ENCODE results near the gene TEX53.

TEX53 gene

DNA sequence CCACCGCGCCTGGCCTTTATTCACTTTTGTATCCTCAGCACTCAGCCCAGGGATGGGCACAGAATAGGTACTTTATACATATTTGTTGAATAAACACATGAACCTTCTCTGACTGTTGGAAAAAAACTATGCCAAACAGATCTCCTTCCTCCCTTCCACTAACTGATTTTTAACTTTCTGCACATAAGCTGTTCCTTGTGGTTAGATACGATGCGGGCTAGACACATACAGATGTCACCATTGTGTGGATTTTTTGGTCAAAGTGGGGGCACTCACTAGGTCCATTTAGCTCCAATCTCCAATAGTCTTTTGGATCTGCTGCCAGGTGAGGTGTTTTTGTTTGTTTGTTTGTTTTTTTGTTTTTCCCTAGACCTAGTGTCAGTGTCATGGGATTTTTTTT is 19.3 kb upstream of the TEX53 start:
- Histone ChIP-seq H3K9me3 (ENCODE audit: insufficient read depth, low read length) (no peaks in the 10 kb centered on the region), H3K4me2 (ENCODE audit: low read length) (no peak overlapping the region), H3K36me3 (replicated peaks; ENCODE audit: low read depth, low read length) (no peaks in the 10 kb centered on the region), H3K27ac (ENCODE audit: low read length) (no peak overlapping the region), H3K9ac (ENCODE audit: low read length) (no peak overlapping the region), H2AFZ (ENCODE audit: low read depth, low read length) (no peak overlapping the region), H3K79me2 (ENCODE audit: low read length) (no peaks in the 10 kb centered on the region), H3K4me1 (ENCODE audit: low read length) (peaks cover 4% of the 10 kb centered on the region), H3K27me3 (ENCODE audit: low read depth, low read length) (peaks cover 55% of the 10 kb centered on the region), H3K4me3 (ENCODE audit: low read length) (no peak overlapping the region), H4K20me1 (ENCODE audit: insufficient read depth, low read length) (no peaks in the 10 kb centered on the region)
- TF ChIP-seq, protein P1, sequence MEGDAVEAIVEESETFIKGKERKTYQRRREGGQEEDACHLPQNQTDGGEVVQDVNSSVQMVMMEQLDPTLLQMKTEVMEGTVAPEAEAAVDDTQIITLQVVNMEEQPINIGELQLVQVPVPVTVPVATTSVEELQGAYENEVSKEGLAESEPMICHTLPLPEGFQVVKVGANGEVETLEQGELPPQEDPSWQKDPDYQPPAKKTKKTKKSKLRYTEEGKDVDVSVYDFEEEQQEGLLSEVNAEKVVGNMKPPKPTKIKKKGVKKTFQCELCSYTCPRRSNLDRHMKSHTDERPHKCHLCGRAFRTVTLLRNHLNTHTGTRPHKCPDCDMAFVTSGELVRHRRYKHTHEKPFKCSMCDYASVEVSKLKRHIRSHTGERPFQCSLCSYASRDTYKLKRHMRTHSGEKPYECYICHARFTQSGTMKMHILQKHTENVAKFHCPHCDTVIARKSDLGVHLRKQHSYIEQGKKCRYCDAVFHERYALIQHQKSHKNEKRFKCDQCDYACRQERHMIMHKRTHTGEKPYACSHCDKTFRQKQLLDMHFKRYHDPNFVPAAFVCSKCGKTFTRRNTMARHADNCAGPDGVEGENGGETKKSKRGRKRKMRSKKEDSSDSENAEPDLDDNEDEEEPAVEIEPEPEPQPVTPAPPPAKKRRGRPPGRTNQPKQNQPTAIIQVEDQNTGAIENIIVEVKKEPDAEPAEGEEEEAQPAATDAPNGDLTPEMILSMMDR (IDR thresholded peaks at IDR 0.05; ENCODE audit: low read depth, low read length), result no peak
- TF ChIP-seq EZH2phosphoT487 (IDR thresholded peaks at IDR 0.05; ENCODE audit: low read depth), result no peak

DNA sequence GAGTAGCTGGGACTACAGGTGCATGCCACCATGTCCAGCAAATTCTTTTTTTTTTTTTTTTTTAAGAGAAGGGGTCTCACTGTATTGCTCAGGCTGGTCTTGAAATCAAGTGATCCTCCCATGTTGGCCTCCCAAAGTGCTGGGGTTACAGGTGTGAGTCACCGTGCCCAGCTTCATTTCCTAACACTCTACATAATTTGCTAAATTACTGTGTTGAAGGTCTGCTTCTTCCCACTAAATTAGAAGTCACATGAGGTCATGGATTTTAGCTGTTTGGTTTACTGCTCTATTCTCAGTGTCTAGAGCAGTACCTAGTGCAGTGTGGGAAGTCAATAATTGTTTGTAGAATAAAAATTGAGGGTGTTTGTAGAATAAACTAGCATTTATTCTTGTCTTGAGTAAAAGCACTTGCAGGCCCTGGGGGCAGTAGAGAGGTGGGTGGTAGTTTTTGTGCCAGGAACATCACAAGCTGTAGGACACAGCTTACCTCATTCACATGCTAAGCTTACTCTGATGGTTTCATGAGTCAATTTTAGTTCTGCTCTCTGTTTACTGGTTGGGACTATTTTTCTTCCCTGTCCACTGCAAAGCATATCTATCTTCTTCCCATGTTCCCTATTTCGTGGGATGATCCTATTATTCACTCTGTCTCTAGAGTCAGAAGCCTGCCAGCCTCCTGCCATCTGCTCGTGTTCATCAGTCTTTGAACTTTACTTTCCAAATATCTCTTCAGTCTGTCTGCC is 17.4 kb upstream of the TEX53 start:
- Histone ChIP-seq H3K9ac (ENCODE audit: low read length) (no peak overlapping the region), H3K4me3 (ENCODE audit: low read length) (no peak overlapping the region), H3K27ac (ENCODE audit: low read length) (no peak overlapping the region), H2AFZ (ENCODE audit: low read depth, low read length) (no peak overlapping the region), H3K36me3 (replicated peaks; ENCODE audit: low read depth, low read length) (no peaks in the 10 kb centered on the region), H3K27me3 (ENCODE audit: low read depth, low read length) (peaks cover 42% of the 10 kb centered on the region), H3K79me2 (ENCODE audit: low read length) (no peaks in the 10 kb centered on the region), H3K4me1 (ENCODE audit: low read length) (no peaks in the 10 kb centered on the region), H3K9me3 (ENCODE audit: insufficient read depth, low read length) (no peaks in the 10 kb centered on the region), H3K4me2 (ENCODE audit: low read length) (no peak overlapping the region), H4K20me1 (ENCODE audit: insufficient read depth, low read length) (no peaks in the 10 kb centered on the region)
- TF ChIP-seq, protein P1 (IDR thresholded peaks at IDR 0.05; ENCODE audit: low read depth, low read length), result no peak

DNA sequence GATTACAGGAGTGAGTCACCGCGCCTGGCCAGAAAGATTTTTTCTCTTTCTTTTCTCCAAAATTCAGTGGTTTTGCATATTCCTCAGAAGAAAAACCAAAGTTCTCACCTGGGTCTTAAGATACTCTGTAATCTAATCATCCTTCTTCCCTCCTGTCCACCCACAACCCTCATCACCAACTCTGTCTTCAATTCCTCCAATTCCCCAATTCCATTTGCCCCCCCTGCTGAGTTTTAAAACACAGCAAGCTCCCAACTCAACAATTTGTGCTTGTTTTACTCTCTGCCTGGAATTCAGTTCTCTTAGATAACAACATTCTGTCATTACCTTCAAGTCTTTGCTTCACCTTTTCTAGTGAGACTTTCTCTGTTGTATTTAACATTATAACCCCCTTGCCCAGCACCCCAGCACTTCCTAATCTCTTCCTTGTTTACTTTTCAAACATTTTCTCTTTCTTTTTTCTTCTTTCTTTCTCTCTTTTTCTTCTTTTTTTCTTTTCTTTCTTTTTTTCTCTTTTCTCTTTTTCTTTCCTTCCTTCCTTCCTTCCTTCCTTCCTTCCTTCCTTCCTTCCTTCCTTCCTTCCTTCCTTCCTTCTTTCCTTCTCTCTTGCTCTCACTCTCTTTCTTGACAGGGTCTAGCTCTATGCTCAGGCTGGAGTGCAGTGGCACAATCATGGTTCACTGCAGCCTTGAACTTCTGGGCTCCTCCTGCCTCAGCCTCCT is 16.6 kb upstream of the TEX53 start:
- peaks cover 35% of the 10 kb centered on the region for H3K27me3 ChIP-seq (ENCODE audit: low read depth, low read length)
- no peak overlapping the region for H3K4me3 ChIP-seq (ENCODE audit: low read length)
- no peak overlapping the region for H2AFZ ChIP-seq (ENCODE audit: low read depth, low read length)
- TF ChIP-seq EZH2phosphoT487 (IDR thresholded peaks at IDR 0.05; ENCODE audit: low read depth), result no peak
- TF ChIP-seq, protein P1 (IDR thresholded peaks at IDR 0.05; ENCODE audit: low read depth, low read length), result no peak
- no peaks in the 10 kb centered on the region for H3K79me2 ChIP-seq (ENCODE audit: low read length)
- H3K9me3 ChIP-seq (ENCODE audit: insufficient read depth, low read length), result no peaks in the 10 kb centered on the region
- no peaks in the 10 kb centered on the region for H4K20me1 ChIP-seq (ENCODE audit: insufficient read depth, low read length)
- H3K36me3 ChIP-seq (replicated peaks; ENCODE audit: low read depth, low read length), result no peaks in the 10 kb centered on the region
- no peak overlapping the region for H3K9ac ChIP-seq (ENCODE audit: low read length)
- H3K27ac ChIP-seq (ENCODE audit: low read length), result no peak overlapping the region
- no peaks in the 10 kb centered on the region for H3K4me1 ChIP-seq (ENCODE audit: low read length)
- no peak overlapping the region for H3K4me2 ChIP-seq (ENCODE audit: low read length)

DNA sequence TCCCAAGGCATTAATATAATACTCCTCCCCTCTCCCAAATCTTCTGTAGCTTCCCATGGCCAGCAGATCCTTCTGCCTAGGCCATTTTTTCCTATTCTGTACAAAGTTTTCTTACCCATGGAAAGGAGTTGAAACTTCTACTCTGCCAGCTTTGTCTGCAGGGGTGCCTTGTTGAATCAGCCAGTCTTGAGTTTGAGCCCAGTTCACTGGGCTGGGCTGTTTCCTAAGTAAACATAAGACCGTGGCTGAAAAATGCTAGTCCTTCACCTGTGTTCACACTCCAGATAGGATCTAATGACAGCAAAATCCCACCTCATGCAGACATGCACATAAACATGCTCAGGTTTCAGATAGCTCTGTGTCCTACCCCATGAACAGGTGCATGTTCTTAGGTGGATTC is 14.0 kb upstream of the TEX53 start:
- Histone ChIP-seq H3K9ac (ENCODE audit: low read length) (no peak overlapping the region), H3K9me3 (ENCODE audit: insufficient read depth, low read length) (no peaks in the 10 kb centered on the region), H3K4me1 (ENCODE audit: low read length) (0 out of 2 replicates have a peak, but pooled peaks cover 2% of the 10 kb centered on the region), H4K20me1 (ENCODE audit: insufficient read depth, low read length) (no peaks in the 10 kb centered on the region), H3K79me2 (ENCODE audit: low read length) (no peaks in the 10 kb centered on the region), H3K4me3 (ENCODE audit: low read length) (no peak overlapping the region), H3K36me3 (replicated peaks; ENCODE audit: low read depth, low read length) (no peaks in the 10 kb centered on the region), H3K4me2 (ENCODE audit: low read length) (no peak overlapping the region), H3K27ac (ENCODE audit: low read length) (no peak overlapping the region), H2AFZ (ENCODE audit: low read depth, low read length) (no peak overlapping the region), H3K27me3 (ENCODE audit: low read depth, low read length) (peaks cover 10% of the 10 kb centered on the region; the same call in 1 of the 2 replicates)
- TF ChIP-seq, protein P1 (IDR thresholded peaks at IDR 0.05; ENCODE audit: low read depth, low read length), result no peak
- no peak for TF ChIP-seq EZH2phosphoT487 (IDR thresholded peaks at IDR 0.05; ENCODE audit: low read depth)

All from OCI-LY3 (cell line).